ENCODE results near the gene DHRSX.

DHRSX gene

DNA sequence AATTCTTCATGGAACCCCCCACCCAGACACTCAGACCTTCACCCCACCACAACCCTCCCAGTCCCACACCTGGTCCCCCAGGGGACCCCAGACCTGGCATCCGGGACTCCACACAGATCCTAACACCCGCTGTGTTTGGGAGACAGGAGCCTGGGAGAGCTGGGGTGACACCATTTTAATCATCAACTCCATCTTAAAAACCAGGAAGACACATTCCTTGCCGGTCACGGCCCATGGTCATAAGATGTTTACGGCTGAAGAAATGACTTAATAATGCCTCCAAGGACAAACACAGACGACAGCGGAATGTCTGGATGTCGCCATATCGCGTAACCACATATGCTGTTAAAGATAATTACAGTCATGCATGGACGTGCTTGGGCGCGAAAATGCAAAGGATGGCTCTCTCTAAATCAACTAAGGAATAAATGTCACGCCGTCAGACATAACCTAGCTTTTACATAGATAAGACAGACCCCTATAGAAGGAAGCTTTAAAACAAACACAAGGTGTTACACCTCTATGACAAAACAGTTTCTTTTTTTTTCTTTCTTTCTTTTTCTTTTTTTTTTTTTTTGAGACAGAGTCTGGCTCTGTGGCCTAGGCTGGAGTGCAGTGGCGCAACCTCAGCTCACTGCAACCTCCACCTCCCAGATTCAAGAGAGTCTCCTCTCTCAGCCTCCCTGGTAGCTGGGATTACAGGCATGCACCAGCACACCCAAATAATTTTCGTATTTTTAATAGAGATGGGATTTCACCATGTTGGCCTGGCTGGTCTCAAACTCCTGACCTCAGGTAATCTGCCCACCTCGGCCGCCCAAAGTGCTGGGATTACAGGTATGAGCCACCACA lies 2.1 kb upstream of the DHRSX start (continued):
- no peak for TF ChIP-seq ZBTB11 (tag by site-specific recombination; conservative IDR thresholded peaks at IDR 0.05; ENCODE audit: low read depth)
- no peak for TF ChIP-seq KLF7 (tag by site-specific recombination; IDR thresholded peaks at IDR 0.05; ENCODE audit: borderline replicate concordance)
- TF ChIP-seq ZNF362 (tag by site-specific recombination; IDR thresholded peaks at IDR 0.05): 0 out of 2 replicates have a peak, but pooled peaks have one; percentile 48
- peak; percentile 77 for TF ChIP-seq SP7 (tag by site-specific recombination; IDR thresholded peaks at IDR 0.05)
- peak; percentile 47; the same call in 1 of the 2 replicates for TF ChIP-seq ZBTB20 (tag by site-specific recombination; IDR thresholded peaks at IDR 0.05)
- no peak for TF ChIP-seq ZNF394 (tag by site-specific recombination; IDR thresholded peaks at IDR 0.05; ENCODE audit: borderline replicate concordance)
- no peak; the same call in 1 of the 2 replicates for TF ChIP-seq ZIC2 (tag by site-specific recombination; IDR thresholded peaks at IDR 0.05)
- peak; percentile 48; the same call in 1 of the 2 replicates for TF ChIP-seq HIC1 (tag by site-specific recombination; IDR thresholded peaks at IDR 0.05)
- no peak for TF ChIP-seq ELK4 (IDR thresholded peaks at IDR 0.05; ENCODE audit: borderline replicate concordance, low read depth, low read length)
- TF ChIP-seq ZSCAN23 (tag by site-specific recombination; IDR thresholded peaks at IDR 0.05): no peak
- TF ChIP-seq ZBTB44 (tag by site-specific recombination; IDR thresholded peaks at IDR 0.05): peak; percentile 98
- peak; percentile 60; the same call in 1 of the 2 replicates for TF ChIP-seq OSR2 (tag by site-specific recombination; IDR thresholded peaks at IDR 0.05)

DNA sequence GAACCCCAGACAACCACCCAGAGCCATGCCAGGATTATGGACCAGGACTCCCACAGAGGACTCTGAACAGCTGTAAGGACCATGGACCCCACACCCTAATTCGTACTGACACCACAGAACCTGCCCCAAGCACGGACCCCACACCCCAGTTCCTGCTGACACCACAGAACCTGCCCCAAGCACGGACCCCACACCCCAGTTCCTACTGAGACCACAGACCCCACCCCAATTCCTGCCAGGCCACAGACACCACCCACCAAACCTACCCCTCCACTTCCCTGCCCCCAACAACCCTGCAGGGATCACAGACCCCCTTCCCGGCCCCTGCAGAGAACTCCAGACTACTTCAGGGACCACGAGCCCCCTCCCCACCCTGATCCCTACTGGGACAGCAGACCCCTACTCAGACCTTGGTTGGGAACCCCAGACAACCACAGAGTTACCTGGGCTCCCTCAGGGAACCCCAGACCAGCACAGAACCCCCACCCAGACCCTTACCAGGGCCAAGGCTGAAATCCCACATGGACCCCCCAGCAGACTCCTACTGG lies 1.4 kb upstream of the DHRSX start:
- H3K4me3 ChIP-seq (ENCODE audit: low read depth, low read length): no peak overlapping the region
- H3K36me3 ChIP-seq (ENCODE audit: control insufficient read depth in 2 of 2, insufficient read depth in 1 of 2, low read length in 2 of 2): peaks cover under 1 to 8% of the 10 kb centered on the region in 2 experiments; a peak in 2 of 3 replicates
- H3K9me3 ChIP-seq (ENCODE audit: control insufficient read depth, insufficient read depth, low read depth, low read length): no peaks in the 10 kb centered on the region
- CTCF ChIA-PET: no interaction called here
- H3K27ac ChIP-seq (ENCODE audit: extremely low read depth, low read depth, low read length): peak overlapping the region; percentile 59; the same call in 1 of the 2 replicates
- no peak for TF ChIP-seq REST (tag by site-specific recombination; IDR thresholded peaks at IDR 0.05)
- peak; percentile 42; the same call in 1 of the 2 replicates for TF ChIP-seq ZBTB48 (tag by site-specific recombination; IDR thresholded peaks at IDR 0.05)
- TF ChIP-seq PATZ1 (tag by site-specific recombination; IDR thresholded peaks at IDR 0.05): peak; percentile 32; the same call in 1 of the 2 replicates
- no peak for TF ChIP-seq ZNF211 (tag by site-specific recombination; IDR thresholded peaks at IDR 0.05; ENCODE audit: low read depth)
- POLR2A ChIA-PET: no interaction called here
- peaks cover 13% of the 10 kb centered on the region for H3K4me1 ChIP-seq (ENCODE audit: control insufficient read depth, insufficient read depth, low read length)

All from HEK293 (cell line).